ENCODE results near the gene SRGAP3. TPM values are rescaled to one million over a fixed set of nuclear protein-coding genes. Genes with fewer than 3 reads are reported as not detected.
A peak's percentile ranks its signal among the peaks of the same experiment; 100 is the strongest.

Gene SRGAP3
- total and polyA plus RNA-seq, 2 donors (not counting 1 experiment from before 2014, with no cell fraction given) = 0.92 to 12.4 TPM

GRCh38 chr3:9008550-9009255, 240.7 kb downstream of the SRGAP3 start:
- Histone ChIP-seq H3K9me3 (ENCODE audit: control insufficient read depth, insufficient read depth, low read depth, low read length) (no peaks in the 10 kb centered on the region), H4K20me1 (ENCODE audit: control insufficient read depth, extremely low read depth, insufficient read depth, low read length) (no peaks in the 10 kb centered on the region), H3K9ac (ENCODE audit: insufficient read depth, low read length) (no peak overlapping the region), H3K27me3 (ENCODE audit: control insufficient read depth, insufficient read depth, low read length) (no peaks in the 10 kb centered on the region), H3K4me2 (ENCODE audit: extremely low read depth, insufficient read depth, low read length) (no peak overlapping the region), H3K27ac (ENCODE audit: insufficient read depth, low read length) (no peak overlapping the region), H3K4me1 (ENCODE audit: control insufficient read depth, extremely low read depth, insufficient read depth, low read length) (no peaks in the 10 kb centered on the region), H3K79me2 (ENCODE audit: control insufficient read depth, insufficient read depth, low read length) (no peaks in the 10 kb centered on the region), H2AFZ (ENCODE audit: low read length) (no peak overlapping the region), H3K4me3 (replicated peaks in 1 of 4; ENCODE audit: control extremely low read depth in 1 of 4, insufficient read depth in 1 of 4, low read depth in 3 of 4, low read length in 4 of 4) (no peak overlapping the region), H3K36me3 (ENCODE audit: control insufficient read depth, insufficient read depth, low read length) (no peaks in the 10 kb centered on the region)
- no peak for DNase-seq (ENCODE audit: low read depth in 2 of 2)
- no peak for TF ChIP-seq CTCF (conservative IDR thresholded peaks at IDR 0.05 in 1 of 2, IDR thresholded peaks at IDR 0.05 in 1 of 2; ENCODE audit: low read depth in 1 of 2, low read length in 2 of 2)
- no peak for TF ChIP-seq EZH2 (IDR thresholded peaks at IDR 0.05; ENCODE audit: low read length, missing control alignments)

GRCh38 chr3:9007928-9008327, 241.5 kb downstream of the SRGAP3 start:
- no peak for TF ChIP-seq EZH2 (IDR thresholded peaks at IDR 0.05; ENCODE audit: low read length, missing control alignments)
- TF ChIP-seq CTCF (conservative IDR thresholded peaks at IDR 0.05 in 1 of 2, IDR thresholded peaks at IDR 0.05 in 1 of 2; ENCODE audit: low read depth in 1 of 2, low read length in 2 of 2) = no peak
- H3K9ac ChIP-seq (ENCODE audit: insufficient read depth, low read length) = no peak overlapping the region

GRCh38 chr3:9007213-9007612, 242.2 kb downstream of the SRGAP3 start:
- Histone ChIP-seq H3K27me3 (ENCODE audit: control insufficient read depth, insufficient read depth, low read length) (no peaks in the 10 kb centered on the region), H4K20me1 (ENCODE audit: control insufficient read depth, extremely low read depth, insufficient read depth, low read length) (no peaks in the 10 kb centered on the region), H3K4me3 (replicated peaks in 1 of 4; ENCODE audit: control extremely low read depth in 1 of 4, insufficient read depth in 1 of 4, low read depth in 3 of 4, low read length in 4 of 4) (no peak overlapping the region), H3K9me3 (ENCODE audit: control insufficient read depth, insufficient read depth, low read depth, low read length) (no peaks in the 10 kb centered on the region), H3K4me2 (ENCODE audit: extremely low read depth, insufficient read depth, low read length) (no peak overlapping the region), H3K79me2 (ENCODE audit: control insufficient read depth, insufficient read depth, low read length) (no peaks in the 10 kb centered on the region), H3K4me1 (ENCODE audit: control insufficient read depth, extremely low read depth, insufficient read depth, low read length) (no peaks in the 10 kb centered on the region), H3K36me3 (ENCODE audit: control insufficient read depth, insufficient read depth, low read length) (no peaks in the 10 kb centered on the region), H2AFZ (ENCODE audit: low read length) (no peak overlapping the region), H3K27ac (ENCODE audit: insufficient read depth, low read length) (no peak overlapping the region), H3K9ac (ENCODE audit: insufficient read depth, low read length) (no peak overlapping the region)
- TF ChIP-seq EZH2 (IDR thresholded peaks at IDR 0.05; ENCODE audit: low read length, missing control alignments) (no peak), CTCF (conservative IDR thresholded peaks at IDR 0.05 in 1 of 2, IDR thresholded peaks at IDR 0.05 in 1 of 2; ENCODE audit: low read depth in 1 of 2, low read length in 2 of 2) (no peak)
- no peak for DNase-seq (ENCODE audit: low read depth in 2 of 2)

More at GRCh38 chr3:9007928-9008327, 241.5 kb downstream of the SRGAP3 start:
- DNase-seq (ENCODE audit: low read depth in 2 of 2) = no peak
- no peak overlapping the region for H2AFZ ChIP-seq (ENCODE audit: low read length)
- no peak overlapping the region for H3K4me3 ChIP-seq (replicated peaks in 1 of 4; ENCODE audit: control extremely low read depth in 1 of 4, insufficient read depth in 1 of 4, low read depth in 3 of 4, low read length in 4 of 4)
- peak overlapping the region; percentile 3 for H3K4me2 ChIP-seq (ENCODE audit: extremely low read depth, insufficient read depth, low read length)
- no peaks in the 10 kb centered on the region for H4K20me1 ChIP-seq (ENCODE audit: control insufficient read depth, extremely low read depth, insufficient read depth, low read length)
- H3K9me3 ChIP-seq (ENCODE audit: control insufficient read depth, insufficient read depth, low read depth, low read length) = no peaks in the 10 kb centered on the region
- no peaks in the 10 kb centered on the region for H3K27me3 ChIP-seq (ENCODE audit: control insufficient read depth, insufficient read depth, low read length)
- no peak overlapping the region for H3K27ac ChIP-seq (ENCODE audit: insufficient read depth, low read length)
- no peaks in the 10 kb centered on the region for H3K79me2 ChIP-seq (ENCODE audit: control insufficient read depth, insufficient read depth, low read length)
- H3K36me3 ChIP-seq (ENCODE audit: control insufficient read depth, insufficient read depth, low read length) = no peaks in the 10 kb centered on the region
- H3K4me1 ChIP-seq (ENCODE audit: control insufficient read depth, extremely low read depth, insufficient read depth, low read length) = no peaks in the 10 kb centered on the region
